SH-SY5Y (cell line): ENCODE results near the gene CACNG5.

ENCODE experiments used
- GATA2 ChIP-seq: IDR thresholded peaks from 2 replicates; pipeline ENCODE4 v1.6.1; 2011; ENCODE audit warnings: mild to moderate bottlenecking, low read depth, low read length
- GATA3 ChIP-seq: IDR thresholded peaks from 2 replicates; pipeline ENCODE4 v1.6.1; 2011; ENCODE audit warnings: low read depth, mild to moderate bottlenecking, low read length, moderate library complexity

GRCh38 chr17:66814026-66814425, 20.9 kb upstream of the CACNG5 start:
- TF ChIP-seq GATA3: no peak
- TF ChIP-seq GATA2: no peak
